HG02763 (cell line): Measurements from ENCODE around the gene KRT6B.
"Not testable (repeated sequence)": the region's sequence is repeated elsewhere in the genome, so short reads cannot be mapped to it uniquely, and the experiment has no call there.

Experiments used
- ATAC-seq: cut with Tn5 transposase; IDR thresholded peaks from one replicate; pipeline ENCODE4 v1.9.1; 2021; ENCODE audit warnings: mild to moderate bottlenecking, moderate library complexity; ENCODE audit not compliant: unreplicated experiment

KRT6B gene

GRCh38 chr12:52414936-52415335, 37.0 kb downstream of the KRT6B start:
- ATAC-seq, result no peak

GRCh38 chr12:52413782-52414345, 38.1 kb downstream of the KRT6B start:
- ATAC-seq, result no peak

DNA sequence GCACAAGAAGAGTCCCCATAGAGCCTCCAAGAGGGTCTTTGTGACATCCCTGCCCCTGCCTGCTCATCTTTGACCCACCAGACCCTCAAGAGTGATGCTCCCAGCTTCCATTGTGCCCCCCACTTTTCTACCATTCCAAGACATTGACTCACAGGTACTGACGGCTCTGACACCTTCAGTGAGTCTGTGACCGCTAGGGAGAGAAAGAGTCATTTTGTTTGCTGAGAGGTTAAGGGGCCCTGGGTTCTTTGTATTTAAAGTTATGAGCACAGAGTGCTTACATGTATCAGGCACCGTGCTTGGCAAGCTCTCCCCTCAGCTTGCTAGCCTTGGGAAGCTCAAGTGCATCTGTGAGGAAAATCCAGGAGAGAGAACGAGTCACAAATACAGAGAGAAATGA, 38.7 kb downstream of the KRT6B start:
- ATAC-seq, result no peak

DNA sequence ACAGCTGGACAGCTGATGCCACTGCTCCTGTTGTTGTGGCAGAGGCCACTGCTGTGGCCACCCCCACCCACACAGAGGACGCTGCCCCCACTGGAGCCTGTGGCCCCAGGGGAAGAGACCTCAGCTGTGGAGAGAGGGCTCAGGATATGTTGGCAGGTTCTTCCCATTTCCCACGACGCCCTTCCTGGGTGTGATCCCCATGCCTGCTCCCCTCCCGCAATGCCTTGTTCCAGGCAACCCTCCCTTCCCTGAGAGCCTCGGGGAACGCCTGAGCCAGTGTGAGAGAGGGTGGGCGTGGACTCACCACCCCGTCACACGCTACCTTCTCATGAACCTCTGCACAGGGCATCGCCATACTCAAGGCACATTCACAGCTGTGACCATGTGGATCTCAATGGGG, 40.1 kb downstream of the KRT6B start:
- ATAC-seq, result no peak

DNA sequence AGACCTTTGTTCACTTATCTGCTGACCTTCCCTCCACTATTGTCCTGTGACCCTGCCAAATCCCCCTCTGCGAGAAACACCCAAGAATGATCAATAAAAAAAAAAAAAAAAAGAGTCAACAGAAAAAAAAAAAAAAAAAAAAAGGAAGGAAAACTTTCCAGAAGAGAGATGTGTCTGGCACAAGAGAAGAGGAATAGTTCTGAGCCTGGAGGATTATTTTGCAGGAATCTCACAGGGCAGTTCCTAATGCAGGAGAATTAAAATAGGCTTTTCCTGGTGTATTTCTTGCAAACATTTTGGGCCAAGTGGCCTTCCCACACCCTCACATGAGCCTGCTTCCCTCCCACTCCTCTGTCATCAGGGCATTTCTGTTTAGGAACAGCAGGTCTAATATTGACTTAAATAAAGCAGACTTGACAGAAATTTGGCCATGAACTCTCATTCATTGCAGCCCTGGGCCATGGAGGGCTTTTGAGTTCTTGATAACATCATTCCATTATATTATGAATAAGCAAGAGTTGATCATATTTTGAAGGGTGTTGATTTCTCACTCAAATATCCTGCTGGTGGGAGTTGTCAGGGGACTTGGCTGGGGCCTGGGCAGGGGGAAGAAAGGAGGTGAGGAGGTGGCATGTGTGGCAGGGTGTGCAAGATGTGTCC, 41.2 kb downstream of the KRT6B start:
- ATAC-seq, result not testable (repeated sequence)

DNA sequence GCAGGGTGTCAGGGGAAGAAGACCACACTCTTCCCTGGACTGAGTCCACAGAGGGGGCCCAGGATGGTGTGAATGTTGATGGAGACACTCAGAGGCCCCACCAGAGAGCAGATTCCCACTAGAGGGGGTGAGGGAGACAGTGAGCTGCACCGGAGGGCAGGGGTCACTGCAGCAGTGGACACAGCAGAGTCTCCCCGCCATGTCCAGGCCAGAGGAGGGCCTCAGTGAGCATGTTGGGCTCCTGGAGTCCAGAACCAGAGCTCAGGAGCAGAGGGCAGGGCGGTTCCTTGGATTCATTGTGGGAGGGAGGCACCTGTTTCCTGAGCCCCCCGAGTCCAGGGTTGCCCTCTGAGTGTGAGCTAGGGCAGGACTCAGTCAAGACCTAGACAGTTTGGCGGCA, 44.0 kb downstream of the KRT6B start:
- no peak for ATAC-seq

DNA sequence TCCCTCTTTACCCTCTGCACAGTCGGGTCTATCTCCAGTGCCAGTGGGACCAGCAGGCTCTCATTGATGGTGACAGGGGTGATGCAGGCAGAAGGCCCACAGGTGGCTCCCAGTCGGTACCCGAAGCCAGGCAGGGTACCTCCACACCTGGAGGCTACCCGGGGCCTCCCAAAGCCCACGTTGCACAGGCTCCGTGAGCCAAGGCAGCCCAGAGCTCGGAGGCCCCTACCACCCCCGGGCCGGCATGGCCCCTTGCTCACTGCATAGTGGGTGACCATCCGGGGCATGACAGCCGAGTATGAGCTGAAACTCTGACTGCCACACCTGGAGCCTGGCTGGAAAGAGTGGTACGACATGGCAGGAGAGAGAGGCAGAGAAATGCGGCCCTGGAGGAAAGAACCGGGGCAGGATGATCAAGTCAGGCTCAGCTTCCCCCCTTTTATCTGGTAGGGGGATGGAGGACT, 46.0 kb downstream of the KRT6B start, which contains the start of gene KRT82:
KRT82 (minus strand) TSS at position 414 of the 464 bp plus-strand sequence; CDS start at position 356, 58 bp downstream.
- ATAC-seq, result no peak

DNA sequence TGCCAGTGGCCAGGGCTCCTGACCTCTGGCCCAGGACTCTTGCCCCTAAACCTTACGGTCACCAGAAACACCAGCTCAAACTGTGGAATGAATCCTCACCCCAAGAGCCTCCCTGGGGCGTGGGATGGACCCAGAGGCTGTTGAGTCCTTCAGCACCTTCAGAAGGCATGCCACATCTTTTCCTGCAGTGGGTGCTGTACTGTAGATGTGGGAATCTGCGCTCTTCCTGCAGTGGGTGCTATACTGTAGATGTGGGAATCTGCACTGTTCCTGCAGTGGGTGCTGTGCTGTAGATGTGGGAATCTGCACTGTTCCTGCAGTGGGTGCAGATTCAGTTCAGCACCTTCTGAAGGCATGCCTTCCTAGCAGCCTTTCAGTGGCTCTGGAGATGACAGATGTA, 47.0 kb downstream of the KRT6B start:
- ATAC-seq, result no peak

DNA sequence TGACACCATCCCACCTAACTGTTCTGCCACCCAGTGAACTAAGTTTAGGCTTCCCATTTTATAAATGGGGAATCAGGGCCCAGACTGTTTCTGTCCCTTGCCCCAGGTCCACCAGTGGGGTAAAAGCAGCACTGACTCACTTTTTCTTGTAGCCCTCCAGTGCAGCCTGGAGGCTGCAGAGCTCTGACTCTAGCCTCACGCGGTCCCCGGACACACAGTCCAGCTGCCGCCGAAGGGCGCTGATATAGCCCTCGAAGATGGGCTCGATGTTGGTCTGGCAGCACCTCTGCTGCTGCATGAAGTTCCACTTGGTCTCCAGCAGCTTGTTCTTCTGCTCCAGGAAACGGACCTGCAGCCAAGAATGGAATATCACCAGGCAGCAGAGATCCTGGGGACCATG, 48.4 kb downstream of the KRT6B start:
- no peak for ATAC-seq

DNA sequence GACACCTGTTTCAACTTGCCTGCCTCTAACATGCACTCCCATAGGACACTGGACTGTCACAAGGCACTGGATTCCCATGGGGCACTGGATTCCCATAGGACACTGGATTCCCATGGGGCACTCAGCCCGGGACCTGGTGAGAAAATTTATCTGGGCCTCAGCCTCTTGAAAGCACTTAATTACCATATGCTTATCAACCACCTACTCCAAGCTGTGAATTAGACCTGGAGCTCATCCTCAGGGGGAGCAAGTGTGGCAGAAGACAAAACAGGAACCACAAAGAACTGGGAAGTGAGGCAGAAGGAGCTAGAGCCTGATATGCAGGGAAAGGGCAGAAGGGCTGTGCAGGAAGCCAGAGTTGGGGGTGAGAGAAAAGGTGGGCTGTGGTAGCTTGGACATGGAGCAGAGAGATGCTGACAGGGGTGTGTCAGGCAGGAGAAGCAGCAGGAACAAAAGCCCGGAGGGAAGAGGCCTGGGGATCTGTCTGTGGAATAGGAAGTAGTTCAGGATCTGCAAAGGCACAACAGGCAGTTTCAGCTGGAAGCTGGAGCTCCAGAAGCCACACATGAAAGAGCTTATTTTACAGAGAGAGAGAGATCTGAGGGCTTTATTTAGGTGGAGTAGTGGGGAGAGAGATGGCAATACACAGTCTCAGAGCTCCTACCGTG, 48.9 kb downstream of the KRT6B start:
- ATAC-seq, result no peak

- ATAC-seq, result no peak
Observed at GRCh38 chr12:52402377-52402776, 49.6 kb downstream of the KRT6B start.

- ATAC-seq, result no peak
Observed at GRCh38 chr12:52401926-52402325, 50.0 kb downstream of the KRT6B start.

- ATAC-seq, result no peak
Observed at GRCh38 chr12:52401526-52401925, 50.4 kb downstream of the KRT6B start.

DNA sequence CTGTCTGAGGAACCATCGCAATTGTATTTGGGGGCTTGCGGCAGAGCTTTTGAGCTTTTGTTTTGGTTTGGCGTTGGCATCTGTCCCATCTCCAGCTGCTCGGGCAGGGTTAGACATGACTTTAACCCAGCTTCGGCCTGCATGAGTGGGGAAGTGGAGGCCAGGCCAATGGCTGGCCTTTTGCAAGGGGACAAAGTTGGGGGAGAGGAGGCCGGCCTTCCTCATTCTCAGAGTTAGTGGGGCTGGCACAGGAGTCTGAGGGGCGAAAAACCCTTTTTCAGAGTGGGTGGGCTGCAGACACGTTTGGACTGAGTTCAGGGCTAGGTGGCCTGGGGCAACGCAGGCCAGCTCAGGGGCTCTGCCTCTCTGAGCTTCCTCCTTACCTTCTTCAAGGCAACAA, 51.0 kb downstream of the KRT6B start:
- ATAC-seq, result no peak

DNA sequence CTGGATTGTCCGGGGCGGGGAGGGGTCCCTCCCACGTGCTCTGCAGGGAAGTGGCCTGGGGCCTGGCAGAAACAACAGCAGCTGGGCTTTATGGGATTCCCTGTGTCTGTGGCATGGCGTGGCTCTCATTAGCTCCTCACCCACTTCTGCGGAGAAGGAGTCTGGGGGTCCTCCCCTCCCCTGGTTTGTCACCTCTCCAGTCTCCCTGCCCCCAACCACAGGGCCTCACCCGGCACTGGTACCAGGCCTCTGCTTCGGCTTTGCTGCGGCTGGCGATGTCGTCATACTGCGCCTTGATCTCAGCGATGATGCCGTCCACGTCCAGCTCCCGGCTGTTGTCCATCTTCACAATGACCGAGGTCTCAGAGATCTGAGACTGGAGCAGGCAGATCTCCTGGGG, 52.2 kb downstream of the KRT6B start:
- no peak for ATAC-seq

DNA sequence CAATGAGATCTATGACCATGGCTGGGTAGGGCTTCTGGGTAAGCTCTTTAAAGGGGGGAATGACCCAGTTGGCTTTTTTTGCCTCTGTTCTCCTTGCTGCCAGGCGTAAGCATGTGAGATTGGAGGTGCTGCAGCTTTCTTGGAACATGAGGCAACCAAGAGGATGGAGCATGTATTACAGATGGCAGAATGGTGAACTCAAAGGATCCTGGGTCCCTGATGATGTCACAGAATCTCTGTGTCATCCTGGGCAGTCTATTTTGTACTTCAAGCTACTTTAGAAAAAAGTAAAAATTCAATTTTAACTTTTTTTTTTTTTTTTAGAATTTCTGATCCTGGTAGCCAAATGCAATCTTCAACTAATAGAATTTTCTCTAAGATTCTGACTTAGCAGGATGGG, 53.8 kb downstream of the KRT6B start:
- ATAC-seq, result no peak

- ATAC-seq, result no peak
Observed at GRCh38 chr12:52396656-52397055, 55.3 kb downstream of the KRT6B start.
